Measurements from ENCODE around the gene ABR.

DNA sequence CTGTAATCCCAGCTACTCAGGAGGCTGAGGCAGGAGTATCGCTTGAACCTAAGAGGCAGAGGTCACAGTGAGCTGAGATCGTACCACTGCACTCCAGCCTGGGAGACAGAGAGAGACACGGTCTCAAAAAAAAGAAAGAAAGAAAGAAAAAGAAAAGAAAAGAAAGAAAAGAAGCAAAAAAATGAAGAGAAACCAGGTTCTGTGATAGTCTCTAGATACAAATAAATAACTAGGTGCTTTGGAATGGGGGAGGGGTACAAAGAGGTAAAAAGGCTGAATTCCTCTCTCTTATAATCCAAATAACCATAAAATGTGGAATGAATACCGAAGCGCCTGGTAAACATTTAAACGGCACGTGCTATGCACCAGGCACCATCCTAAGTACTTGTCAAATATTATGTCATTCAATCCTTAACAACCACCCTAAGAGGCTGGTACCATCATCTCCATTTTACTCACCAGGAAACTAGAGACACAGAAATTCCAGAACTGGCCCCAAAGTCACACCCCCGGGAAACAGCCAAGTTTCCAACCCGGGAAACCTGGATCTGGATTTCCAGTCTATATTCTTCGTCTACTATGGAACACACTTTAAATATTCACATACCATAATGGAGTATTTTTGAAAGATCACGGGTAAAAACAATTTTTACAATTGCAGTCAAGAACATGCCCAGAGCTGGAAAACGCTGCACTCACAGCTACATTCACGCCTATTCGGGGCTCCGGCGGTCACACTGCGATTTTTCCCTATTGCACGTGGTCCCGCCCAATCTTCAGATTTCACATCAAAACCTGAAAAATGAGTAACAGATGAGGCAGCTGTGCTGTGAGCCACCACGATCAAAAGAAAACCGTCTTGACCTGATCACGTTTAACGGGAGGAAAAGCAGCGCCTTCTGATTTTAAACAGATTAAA lies 210.7 kb downstream of the ABR start:
- TF ChIP-seq, protein P1, sequence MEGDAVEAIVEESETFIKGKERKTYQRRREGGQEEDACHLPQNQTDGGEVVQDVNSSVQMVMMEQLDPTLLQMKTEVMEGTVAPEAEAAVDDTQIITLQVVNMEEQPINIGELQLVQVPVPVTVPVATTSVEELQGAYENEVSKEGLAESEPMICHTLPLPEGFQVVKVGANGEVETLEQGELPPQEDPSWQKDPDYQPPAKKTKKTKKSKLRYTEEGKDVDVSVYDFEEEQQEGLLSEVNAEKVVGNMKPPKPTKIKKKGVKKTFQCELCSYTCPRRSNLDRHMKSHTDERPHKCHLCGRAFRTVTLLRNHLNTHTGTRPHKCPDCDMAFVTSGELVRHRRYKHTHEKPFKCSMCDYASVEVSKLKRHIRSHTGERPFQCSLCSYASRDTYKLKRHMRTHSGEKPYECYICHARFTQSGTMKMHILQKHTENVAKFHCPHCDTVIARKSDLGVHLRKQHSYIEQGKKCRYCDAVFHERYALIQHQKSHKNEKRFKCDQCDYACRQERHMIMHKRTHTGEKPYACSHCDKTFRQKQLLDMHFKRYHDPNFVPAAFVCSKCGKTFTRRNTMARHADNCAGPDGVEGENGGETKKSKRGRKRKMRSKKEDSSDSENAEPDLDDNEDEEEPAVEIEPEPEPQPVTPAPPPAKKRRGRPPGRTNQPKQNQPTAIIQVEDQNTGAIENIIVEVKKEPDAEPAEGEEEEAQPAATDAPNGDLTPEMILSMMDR (IDR thresholded peaks at IDR 0.05): no peak
- TF ChIP-seq POLR2A (IDR thresholded peaks at IDR 0.05): no peak
